ENCODE results near the gene SLC39A11. TPM values are rescaled to one million over a fixed set of nuclear protein-coding genes. Genes with fewer than 3 reads are reported as not detected.

Gene SLC39A11
- polyA plus RNA-seq, 1 of the 3 experiments (the other 2 are of a cell fraction) = 23.5 TPM

DNA sequence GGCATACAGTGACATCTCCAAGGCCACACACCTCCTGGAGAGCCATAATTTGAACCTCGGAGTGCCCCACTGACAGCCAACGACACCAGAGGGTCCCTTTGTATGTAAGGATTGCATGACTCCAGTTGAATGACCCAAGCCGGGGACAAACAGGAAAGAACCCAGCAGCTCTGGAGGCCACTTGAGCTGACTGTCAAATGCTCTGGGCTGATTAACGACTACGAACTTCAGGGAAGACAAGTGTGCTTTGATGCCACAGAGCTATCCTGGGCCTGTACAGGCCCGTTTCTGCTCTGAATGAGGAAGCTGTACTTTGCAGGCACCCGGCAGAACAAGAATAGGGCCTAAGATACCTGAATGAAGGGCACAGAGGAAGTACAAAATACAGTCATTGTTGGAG lies 404.6 kb downstream of the SLC39A11 start (continued):
- TF ChIP-seq, protein P1, sequence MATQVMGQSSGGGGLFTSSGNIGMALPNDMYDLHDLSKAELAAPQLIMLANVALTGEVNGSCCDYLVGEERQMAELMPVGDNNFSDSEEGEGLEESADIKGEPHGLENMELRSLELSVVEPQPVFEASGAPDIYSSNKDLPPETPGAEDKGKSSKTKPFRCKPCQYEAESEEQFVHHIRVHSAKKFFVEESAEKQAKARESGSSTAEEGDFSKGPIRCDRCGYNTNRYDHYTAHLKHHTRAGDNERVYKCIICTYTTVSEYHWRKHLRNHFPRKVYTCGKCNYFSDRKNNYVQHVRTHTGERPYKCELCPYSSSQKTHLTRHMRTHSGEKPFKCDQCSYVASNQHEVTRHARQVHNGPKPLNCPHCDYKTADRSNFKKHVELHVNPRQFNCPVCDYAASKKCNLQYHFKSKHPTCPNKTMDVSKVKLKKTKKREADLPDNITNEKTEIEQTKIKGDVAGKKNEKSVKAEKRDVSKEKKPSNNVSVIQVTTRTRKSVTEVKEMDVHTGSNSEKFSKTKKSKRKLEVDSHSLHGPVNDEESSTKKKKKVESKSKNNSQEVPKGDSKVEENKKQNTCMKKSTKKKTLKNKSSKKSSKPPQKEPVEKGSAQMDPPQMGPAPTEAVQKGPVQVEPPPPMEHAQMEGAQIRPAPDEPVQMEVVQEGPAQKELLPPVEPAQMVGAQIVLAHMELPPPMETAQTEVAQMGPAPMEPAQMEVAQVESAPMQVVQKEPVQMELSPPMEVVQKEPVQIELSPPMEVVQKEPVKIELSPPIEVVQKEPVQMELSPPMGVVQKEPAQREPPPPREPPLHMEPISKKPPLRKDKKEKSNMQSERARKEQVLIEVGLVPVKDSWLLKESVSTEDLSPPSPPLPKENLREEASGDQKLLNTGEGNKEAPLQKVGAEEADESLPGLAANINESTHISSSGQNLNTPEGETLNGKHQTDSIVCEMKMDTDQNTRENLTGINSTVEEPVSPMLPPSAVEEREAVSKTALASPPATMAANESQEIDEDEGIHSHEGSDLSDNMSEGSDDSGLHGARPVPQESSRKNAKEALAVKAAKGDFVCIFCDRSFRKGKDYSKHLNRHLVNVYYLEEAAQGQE (IDR thresholded peaks at IDR 0.05; ENCODE audit: low read depth, low read length) = no peak
- TF ChIP-seq NFIC (IDR thresholded peaks at IDR 0.05; ENCODE audit: borderline replicate concordance) = no peak
- no peak for TF ChIP-seq FOSL2 (IDR thresholded peaks at IDR 0.05; ENCODE audit: borderline replicate concordance, low read depth)

GRCh38 chr17:72684405-72685020 lies 408.0 kb downstream of the SLC39A11 start:
- H3K4me3 ChIP-seq (ENCODE audit: low read depth in 2 of 2, low read length in 1 of 2) = no peak overlapping the region
- H2AFZ ChIP-seq (ENCODE audit: low read depth) = no peak overlapping the region
- no peaks in the 10 kb centered on the region for H3K36me3 ChIP-seq (replicated peaks in 1 of 2; ENCODE audit: control insufficient read depth in 1 of 2, insufficient read depth in 2 of 2, low read length in 1 of 2)
- H3K27me3 ChIP-seq (ENCODE audit: insufficient read depth) = no peaks in the 10 kb centered on the region
- H3K27ac ChIP-seq (ENCODE audit: low read depth in 2 of 2, low read length in 1 of 2) = peak overlapping the region in 1 of 2 experiments; percentile 67; a peak in 2 of 4 replicates
- H3K9me3 ChIP-seq = 0 out of 2 replicates have a peak, but pooled peaks cover 5% of the 10 kb centered on the region
- peaks cover 7% of the 10 kb centered on the region for H3F3A ChIP-seq (replicated peaks; ENCODE audit: insufficient read depth)
- no peaks in the 10 kb centered on the region for H3K9me2 ChIP-seq
- ChIA-PET CTCF (interaction anchor here (1.1 to 1.5 kb wide), 3 partner anchors 17 to 128 kb away, joined by 4 to 5 read pairs (median 5); no protein-coding TSS in a partner anchor), POLR2A (no interaction called here)
- H3K4me2 ChIP-seq = 0 out of 2 replicates have a peak overlapping the region, but pooled peaks have one; percentile 17
- DNase-seq = no peak
- H3K4me1 ChIP-seq (ENCODE audit: control insufficient read depth in 1 of 2, insufficient read depth in 2 of 2, low read depth in 1 of 2, low read length in 1 of 2) = peaks cover 0 to 24% of the 10 kb centered on the region in 2 experiments; a peak in 2 of 4 replicates
- H3K79me2 ChIP-seq (ENCODE audit: insufficient read depth) = no peaks in the 10 kb centered on the region
- no peak for TF ChIP-seq EP300 (IDR thresholded peaks at IDR 0.05; ENCODE audit: borderline replicate concordance in 1 of 2, low read depth in 1 of 2, low read length in 1 of 2)
- no peak for TF ChIP-seq SMC3 (IDR thresholded peaks at IDR 0.05; ENCODE audit: low read depth, low read length)
- no peak for TF ChIP-seq TAF1 (IDR thresholded peaks at IDR 0.05; ENCODE audit: borderline replicate concordance, low read depth, low read length)
- TF ChIP-seq RFX5 (IDR thresholded peaks at IDR 0.05; ENCODE audit: low read length) = no peak
- no peak for TF ChIP-seq IRF3 (IDR thresholded peaks at IDR 0.05; ENCODE audit: low read depth, low read length)
- no peak for TF ChIP-seq GABPA (IDR thresholded peaks at IDR 0.05; ENCODE audit: low read depth)
- TF ChIP-seq GATA2 (CRISPR knock-in tag; IDR thresholded peaks at IDR 0.05) = no peak
- TF ChIP-seq FOXJ3 (CRISPR knock-in tag; IDR thresholded peaks at IDR 0.05) = no peak
- TF ChIP-seq CHD2 (IDR thresholded peaks at IDR 0.05; ENCODE audit: low read length, partially characterized antibody) = no peak
- TF ChIP-seq, protein P2, sequence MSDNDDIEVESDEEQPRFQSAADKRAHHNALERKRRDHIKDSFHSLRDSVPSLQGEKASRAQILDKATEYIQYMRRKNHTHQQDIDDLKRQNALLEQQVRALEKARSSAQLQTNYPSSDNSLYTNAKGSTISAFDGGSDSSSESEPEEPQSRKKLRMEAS (IDR thresholded peaks at IDR 0.05; ENCODE audit: low read depth) = no peak
- TF ChIP-seq MXI1 (IDR thresholded peaks at IDR 0.05; ENCODE audit: low read depth, low read length) = no peak
- no peak for TF ChIP-seq POLR2AphosphoS5 (IDR thresholded peaks at IDR 0.05; ENCODE audit: low read depth, low read length)
- no peaks in the 10 kb centered on the region for H4K20me1 ChIP-seq (ENCODE audit: insufficient read depth)
- no peak overlapping the region for H3K9ac ChIP-seq
- WGBS (ENCODE audit: low lambda C conversion rate) = 72% methylated on average over 8 of the region's 11 CpGs
